GM19395 (cell line): ENCODE results near the gene CATSPERE.
"Not testable (repeated sequence)": the region's sequence is repeated elsewhere in the genome, so short reads cannot be mapped to it uniquely, and the experiment has no call there.

Experiments
- ATAC-seq: cut with Tn5 transposase; IDR thresholded peaks from one replicate; pipeline ENCODE4 v1.9.1; 2021; ENCODE audit warnings: mild to moderate bottlenecking, moderate library complexity; ENCODE audit not compliant: unreplicated experiment

Gene CATSPERE

GRCh38 chr1:244447552-244447951, 13.5 kb upstream of the CATSPERE start:
- no peak for ATAC-seq

DNA sequence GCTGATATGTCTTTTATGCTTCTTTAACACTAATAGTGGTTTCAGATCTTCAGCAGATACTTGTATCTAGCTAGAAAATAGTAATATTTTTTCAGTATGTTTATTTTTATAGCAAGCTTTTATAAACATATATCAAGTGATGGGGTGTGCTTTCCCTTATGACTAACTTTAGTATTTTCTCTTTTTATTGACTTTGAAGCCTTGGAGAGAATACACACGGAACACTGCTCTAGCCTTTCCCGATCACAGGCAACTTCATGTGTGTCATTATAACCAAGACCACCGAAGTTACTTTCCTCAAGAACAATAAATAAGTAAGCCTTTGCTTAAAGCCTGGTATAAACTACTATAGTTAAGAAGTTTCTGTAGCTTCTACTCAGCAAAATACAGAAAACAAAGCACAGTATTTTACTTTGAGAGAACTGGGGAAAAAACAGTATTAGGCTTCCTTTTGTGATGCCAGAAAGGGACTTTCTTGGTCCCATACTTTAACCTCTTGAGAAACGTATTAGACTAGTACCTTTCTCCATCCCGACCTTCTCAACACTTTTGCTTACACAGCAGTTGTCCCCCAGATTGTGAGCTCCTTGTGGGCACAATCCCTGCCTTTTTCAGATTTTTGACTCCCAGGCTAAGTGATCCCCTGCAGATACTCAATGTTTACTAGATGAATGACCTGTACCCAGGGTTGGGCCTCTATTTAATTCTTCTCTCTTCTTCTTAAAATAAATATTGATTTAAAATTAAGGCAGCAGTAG, 12.6 kb upstream of the CATSPERE start:
- no peak for ATAC-seq

GRCh38 chr1:244449936-244450508, 11.1 kb upstream of the CATSPERE start:
- no peak for ATAC-seq

DNA sequence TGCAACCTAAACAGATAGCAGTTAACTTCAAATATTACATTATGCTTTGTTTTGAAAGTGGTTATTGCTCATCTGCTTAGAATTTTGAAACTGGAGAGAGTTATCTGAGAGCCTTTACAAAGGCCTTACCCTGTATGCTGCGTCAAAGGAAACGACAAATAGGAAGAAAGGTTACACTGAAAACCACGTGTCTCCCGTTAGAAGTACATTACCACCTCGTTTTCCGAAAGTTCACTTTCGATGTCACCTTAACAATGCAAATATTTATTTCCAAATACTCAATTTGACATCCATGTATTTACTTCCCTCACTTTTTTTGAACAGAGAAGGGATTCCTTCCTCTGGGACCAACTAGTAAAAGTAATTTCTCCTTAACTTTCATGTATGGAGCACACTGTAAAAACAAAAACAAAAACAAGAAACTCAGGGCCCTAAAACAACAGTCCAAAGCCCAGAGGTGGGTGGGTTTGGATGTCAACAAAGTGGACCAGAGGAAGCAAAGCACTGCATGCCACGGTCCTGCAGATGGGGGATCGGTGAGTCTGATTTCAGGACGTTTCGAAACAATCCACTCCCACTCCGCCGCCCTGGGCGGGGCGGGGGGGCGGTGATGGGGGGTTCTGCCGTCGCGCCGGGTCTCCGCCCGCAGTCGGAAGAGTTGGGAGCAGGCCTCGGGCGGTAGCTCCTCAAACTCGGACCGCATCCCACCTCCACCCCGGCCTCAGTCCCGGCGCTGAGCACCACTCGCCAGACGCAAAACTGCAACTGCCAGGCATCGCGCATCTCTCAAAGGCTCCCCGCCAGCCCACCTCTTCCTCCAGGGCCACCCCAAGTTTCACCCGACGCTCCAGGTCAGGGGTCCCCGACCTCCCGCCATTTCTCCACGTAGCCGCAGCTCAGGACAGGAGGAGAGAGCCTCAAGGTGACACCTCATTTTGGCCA, 10.2 kb upstream of the CATSPERE start:
- peak; percentile 25 for ATAC-seq

GRCh38 chr1:244451539-244451950, 9.5 kb upstream of the CATSPERE start, which contains the start of gene ADSS2:
ADSS2 (minus strand) TSS chr1:244451909; CDS start chr1:244451817, 92 bp downstream.
- no peak for ATAC-seq

DNA sequence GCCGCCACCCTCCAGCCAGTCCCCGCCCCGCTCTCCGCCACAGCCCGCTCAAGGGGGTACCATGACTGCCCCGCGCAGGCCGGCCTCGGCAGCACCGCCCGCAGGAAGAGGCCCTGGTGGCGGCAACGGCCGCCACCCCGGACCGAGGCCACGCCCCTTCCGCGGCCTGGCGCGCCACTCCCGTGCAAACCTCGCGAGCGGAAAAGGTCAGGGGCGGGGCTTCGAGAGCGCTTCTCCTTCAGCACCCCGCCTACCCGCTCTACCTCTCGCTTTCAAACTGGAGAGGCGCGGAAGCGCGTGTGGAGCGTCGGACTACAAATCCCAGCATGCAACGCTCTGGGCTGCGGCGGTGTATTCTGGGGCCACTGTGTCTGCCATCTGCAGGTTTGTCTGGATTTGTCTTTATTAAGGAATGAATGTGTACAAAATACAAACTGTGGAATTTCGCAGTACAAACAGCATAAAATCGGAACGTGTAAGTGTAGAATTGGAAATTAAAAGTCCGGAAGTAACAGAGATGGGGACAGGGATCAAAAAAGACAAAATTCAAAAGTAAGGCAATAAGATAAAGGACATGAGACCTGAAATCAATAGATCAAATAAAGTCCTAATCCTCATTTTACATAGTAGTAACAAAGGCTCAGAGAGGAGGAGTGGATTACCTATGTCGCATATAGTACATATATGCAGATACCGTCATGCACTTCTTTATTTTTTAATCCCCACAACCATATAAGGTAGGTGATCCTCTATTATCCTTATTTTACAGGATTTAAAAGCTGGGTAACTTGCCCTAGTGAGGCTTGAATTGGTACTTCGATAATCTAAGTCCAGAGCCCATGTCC, 8.9 kb upstream of the CATSPERE start:
- ATAC-seq = peak; percentile 91

- ATAC-seq = no peak
Measured at GRCh38 chr1:244454412-244454811, 6.7 kb upstream of the CATSPERE start.

DNA sequence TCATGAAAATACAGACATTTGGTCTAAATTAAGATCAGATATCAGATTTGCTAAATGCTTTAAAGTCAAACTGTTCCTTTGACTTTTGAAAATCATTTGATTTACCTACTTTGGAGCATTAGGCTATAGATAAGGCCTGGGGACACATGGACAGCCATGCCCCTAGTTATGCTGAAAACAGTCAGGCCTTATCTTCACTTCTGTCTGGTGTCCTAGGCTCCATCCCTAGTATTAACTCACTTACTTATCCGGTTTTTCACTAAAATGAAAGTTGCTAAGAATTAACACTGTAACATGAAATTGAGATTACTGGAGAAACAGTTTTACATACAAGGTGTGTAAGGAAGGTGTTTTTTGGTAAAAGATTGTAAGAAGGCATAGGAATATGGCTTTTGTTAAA, 4.5 kb upstream of the CATSPERE start:
- ATAC-seq = no peak

DNA sequence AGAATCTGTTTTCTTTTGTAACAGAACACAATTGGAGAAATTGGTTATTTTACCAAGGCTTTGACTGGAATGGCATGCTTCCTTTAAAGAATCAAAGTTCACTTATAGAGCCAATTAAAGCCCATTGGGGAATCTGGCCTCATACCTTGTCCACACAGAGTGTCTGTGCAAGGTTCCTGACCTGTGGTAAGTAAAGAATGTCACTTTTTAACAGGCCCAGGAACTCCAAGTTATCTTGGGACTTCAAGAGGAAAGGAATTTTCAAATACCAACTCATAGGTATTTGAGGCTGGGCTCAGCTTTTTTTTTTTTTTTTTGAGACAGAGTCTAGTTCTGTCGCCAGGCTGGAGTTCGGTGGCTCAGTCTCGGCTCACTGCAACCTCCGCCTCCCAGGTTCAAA, 2.3 kb upstream of the CATSPERE start:
- ATAC-seq = no peak

DNA sequence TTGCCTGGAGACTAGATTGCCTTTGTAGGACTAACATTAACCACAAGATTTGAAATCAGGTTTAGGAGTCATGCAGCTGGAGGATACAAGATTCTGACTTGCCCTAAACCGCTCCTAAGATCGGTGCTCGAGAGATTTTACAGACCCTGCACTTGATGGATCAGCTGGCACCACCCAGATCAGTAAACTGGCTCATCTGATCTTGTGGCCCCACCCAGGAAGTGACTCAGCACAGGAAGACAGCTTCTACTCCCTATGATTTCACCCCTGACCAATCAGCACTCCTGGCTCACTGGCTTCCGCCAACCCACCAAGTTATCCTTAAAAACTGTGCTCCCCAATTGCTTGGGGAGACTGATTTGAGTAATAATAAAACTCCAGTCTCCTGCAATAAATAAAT, 876 bp upstream of the CATSPERE start:
- no peak for ATAC-seq

DNA sequence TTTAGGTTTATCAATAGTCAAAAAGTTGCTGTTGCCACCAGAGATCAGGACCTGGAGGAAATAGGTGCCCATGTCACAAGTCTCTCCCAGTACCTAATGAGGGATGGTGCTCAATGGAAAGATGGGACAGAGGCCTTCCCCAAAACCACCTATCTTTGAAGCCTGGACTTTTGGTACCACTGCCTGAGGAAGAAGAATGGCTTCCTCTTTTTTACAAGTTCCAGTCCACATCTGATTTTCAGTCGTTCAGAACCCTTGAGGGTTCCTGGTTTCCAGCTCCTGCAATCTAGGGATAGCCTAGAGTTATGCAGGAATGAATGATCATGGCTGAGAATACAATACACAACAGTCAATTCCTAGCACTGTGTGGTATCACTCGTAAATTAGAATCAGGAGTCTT, 5.7 kb downstream of the CATSPERE start:
- ATAC-seq = no peak

DNA sequence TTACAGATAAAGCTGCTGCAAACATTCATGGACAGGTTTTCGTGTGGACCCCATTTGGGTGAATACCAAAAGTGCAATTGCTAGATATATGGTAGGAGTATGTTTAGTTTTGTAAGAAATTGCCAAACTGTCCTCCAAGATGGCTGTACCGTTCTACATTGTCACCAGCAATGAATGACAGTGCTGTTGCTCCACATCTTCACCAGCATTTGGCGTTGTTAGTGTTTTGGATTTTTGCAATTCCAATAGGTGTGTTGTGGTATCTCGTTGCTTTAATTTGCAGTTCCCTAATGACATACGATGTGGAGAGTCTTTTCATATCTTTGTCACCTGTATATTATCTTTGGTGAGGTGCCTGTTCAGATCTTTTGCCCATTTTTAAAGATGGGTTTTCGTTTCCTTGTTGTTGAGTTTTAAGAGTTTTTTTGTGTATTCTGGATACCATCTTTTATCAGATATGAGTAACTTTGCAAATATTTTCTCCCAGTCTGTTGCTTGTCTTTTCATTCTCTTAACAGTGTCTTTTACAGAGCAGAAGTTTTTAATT, 12.1 kb downstream of the CATSPERE start:
- no peak for ATAC-seq

DNA sequence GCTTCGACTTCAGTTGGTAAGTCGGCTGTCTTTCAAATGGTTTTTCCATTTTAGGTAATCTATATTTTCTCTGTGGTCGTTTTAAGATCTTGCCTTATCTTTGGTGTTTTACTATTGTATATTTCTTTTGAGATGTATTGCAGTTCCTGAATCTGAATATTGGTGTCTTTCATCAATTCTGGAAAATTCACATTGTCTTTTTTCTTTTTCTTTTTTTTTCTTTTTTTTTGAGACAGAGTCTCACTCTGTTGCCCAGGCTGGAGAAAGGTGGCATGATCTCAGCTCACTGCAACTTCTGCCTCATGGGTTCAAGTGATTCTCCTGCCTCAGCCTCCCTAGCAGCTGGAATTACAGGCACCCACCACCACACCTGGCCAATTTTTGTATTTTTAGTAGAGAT, 23.9 kb downstream of the CATSPERE start:
- ATAC-seq = not testable (repeated sequence)

DNA sequence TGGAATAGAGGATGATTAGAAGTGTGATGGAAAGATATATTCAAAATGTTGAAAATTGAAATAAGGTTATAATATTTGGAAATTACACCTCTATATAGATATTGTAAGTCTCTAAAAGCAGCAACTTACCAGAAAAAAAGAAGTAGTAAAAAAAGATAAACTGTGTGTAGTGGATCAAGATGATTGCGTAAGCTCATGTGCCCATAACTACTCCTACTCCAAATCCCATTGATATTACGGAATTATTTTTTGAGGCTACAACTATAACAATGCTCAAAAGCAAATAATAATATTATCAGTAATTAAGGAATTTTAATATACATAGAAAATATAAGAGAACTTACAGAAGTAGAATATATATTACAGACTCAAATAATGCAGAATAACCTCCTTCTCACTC, 33.6 kb downstream of the CATSPERE start:
- no peak for ATAC-seq

DNA sequence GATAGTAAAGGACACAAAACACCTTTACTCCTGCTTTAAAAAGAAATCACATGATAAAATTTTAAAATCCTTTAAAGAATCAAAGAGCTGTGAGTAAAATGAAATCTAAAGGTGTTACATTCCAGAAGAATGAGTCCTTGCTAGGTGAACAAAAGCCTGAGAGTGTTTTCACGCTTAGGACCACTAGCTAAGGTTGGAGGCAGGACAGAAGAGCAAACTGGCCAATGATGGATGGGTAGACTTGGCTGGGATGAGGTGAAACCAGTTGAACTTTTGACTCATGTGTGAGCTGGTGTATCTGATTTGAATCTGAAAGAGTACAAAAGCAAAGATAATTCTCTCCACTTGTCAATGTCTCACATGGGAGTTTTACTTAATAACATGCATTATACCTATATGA, 35.1 kb downstream of the CATSPERE start:
- ATAC-seq = no peak

DNA sequence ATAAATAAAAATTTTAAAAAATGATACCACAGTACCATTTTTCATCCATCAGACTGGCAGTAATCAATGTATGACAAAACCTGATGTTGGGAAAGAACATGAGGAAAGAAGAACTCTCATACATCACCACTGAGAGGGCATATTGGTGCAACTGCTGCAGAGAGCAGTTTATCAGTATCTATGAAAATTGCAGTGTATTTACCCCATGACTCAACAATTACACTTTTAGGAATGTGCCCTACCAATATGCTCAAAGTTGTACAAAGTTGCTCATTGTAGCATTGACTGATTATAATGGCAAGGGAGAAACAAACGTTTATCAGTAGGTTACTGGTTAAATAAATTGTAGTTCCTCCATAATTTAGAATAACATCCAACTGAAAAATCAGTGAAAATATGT, 36.7 kb downstream of the CATSPERE start:
- no peak for ATAC-seq

- ATAC-seq = not testable (repeated sequence)
Measured at GRCh38 chr1:244499484-244499883, 38.4 kb downstream of the CATSPERE start.

- ATAC-seq = not testable (repeated sequence)
Measured at GRCh38 chr1:244500515-244500914, 39.4 kb downstream of the CATSPERE start.

DNA sequence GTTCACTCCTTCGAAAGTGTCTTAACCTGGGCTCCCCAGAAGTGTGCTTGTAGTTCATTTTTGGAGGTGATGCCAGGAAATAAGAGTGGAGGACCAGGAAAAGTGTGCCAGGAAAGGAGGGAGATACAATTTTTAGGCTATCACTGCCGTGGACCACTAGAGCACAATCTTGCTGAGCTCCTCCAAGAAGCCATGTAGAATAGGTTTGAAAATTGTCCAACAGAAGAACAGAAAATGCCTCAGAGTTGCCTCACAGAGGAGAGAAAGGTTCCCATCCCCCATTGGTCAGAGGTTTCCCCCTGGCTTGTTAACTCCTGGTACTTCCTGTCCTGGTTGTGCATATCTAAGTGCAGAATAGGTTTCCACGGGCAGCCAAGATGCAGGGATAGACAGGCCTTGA, 41.6 kb downstream of the CATSPERE start:
- no peak for ATAC-seq

- ATAC-seq = no peak
Measured at GRCh38 chr1:244513493-244513892, 52.4 kb downstream of the CATSPERE start.
